CD4-positive, alpha-beta T cell treated with Interleukin-12 subunit alpha and Interleukin-12 subunit beta, for 1 hour (primary cell): ENCODE measurements around the gene ZNF25.
"Not testable (repeated sequence)": the region's sequence is repeated elsewhere in the genome, so short reads cannot be mapped to it uniquely, and the experiment has no call there.

ENCODE experiments used
- DNase-seq: peaks from one replicate; pipeline ENCODE4 v3.0.0-alpha.2; 2020

ZNF25 gene

DNA sequence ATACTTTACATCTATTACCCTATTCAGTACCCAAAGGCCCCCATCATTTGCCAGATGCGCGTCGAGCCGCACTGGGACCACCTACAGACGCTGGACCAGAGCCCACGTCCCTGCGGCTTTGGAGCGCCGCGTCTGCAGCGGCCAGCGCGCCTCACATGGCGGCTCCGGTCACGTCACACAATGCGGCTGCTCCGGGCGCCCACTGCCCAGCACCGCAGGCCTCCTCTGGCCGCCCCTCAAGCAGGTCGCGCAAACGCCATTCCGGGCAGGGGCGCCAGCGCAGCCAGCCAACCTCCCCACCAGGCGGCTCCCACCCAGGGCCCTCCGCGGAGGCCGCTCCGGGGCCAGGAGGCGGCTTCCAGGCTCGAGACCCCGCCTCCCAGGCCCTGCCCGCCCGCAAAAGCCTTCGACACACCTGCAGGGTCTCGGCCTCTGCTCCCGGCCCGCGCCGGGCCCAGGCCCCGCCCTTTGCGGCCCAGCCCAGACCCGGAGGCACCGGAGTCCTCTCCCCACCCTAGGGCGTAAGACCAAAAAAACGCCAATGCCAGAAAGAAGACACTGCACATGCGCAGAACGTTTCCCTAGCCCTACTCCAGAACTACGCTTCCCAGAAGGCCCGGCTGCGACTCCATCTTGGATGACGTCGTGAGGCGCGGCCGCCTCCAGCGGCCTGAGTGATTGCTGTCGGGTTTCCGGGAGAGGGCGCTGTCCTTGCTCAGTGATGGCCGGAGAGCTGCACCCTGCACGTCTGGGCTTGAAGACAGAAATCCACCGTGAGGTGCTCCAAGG is at the start of gene ZNF25:
Gene ZNF25, minus strand, starts transcription at position 557 of the 789 bp plus-strand sequence. CDS start 4,925 bp downstream, outside the sequence.
- peak; percentile 99 for DNase-seq

DNA sequence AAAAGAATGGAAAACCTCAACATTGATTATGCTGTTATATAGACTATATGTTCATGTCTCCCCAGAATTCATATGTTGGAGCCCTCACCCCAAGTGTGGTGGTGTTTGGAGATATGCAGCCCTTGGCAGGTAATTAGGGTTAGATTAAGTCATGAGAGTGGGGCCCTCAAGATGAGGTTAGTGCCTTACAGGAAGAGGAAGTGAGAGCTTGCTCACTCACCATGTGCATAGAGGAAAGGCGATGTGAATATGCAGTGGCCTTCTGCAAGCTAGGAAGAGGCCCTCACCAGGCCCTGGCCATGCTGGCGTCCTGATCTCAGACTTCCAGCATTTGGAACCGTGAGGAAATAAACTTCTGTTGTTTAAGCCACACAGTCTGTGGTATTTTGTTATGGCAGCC is 48.8 kb upstream of the ZNF25 start:
- no peak for DNase-seq

DNA sequence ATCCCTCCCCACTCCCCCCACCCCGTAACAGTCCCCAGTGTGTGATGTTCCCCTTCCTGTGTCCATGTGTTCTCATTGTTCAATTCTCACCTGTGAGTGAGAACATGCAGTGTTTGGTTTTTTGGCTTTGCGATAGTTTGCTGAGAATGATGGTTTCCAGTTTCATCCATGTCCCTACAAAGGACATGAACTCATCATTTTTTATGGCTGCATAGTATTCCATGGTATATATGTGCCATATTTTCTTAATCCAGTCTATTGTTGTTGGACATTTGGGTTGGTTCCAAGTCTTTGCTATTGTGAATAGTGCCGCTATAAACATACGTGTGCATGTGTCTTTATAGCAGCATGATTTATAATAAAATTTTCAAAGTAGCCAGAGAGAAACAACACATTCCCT is 42.7 kb upstream of the ZNF25 start:
- not testable (repeated sequence) for DNase-seq

DNA sequence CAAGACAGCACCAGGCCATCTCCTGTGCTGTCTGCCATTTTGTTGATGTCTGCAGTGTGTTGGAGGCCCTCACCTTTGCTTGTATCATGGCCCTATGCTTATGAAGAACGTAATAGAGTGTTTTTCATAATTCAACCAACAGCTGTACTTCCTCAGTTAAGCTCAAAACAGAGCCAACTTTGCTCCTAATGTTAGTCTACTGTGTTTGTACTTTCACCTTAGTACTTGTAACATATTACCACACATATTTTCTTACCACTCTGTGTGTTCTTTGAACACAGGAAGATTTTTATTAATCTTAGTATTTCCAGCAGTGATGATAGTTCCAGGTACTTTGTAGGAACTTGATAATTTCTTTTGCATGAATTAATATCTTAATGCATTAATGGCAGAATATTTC is 39.9 kb upstream of the ZNF25 start:
- no peak for DNase-seq

DNA sequence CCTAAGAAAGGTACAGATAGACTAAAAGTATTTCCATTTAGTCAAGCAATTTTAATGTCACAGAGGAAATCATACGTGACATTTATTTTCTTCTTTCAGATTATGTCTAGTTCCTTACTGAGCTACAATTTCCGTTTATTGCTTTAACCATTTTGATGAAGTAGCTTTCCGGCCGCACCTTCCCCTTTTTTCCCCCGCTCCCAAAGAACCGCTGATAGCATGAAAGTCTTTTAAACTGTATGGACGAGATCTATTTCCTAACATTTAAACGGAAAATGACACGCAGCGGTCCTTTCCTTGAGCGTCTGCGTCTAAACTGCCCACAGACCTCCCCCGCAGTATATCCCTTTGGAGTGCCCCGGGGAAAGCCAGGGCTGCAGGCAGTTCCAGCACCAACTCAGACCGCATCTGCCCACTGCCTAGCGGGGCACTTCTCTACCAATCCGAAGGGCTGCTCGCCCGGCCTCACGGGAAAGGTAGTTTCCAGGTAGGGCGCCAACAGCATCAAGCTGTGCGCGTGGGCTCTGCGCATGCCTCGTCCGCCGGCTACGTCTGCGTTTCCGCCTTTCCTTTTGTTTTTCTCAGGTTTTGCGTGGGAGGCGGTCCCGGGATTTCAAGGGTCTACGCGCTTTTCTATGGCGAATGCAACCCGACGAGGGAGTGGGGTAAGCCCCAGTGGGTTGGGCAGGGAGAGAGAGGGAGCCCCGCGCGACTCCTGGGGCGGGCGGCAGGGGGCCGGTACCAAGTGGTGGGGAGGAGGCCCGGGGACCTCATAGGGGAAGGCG is 33.9 kb upstream of the ZNF25 start, which contains the start of gene ZNF33A:
Gene ZNF33A, plus strand, starts transcription at position 557 of the 785 bp plus-strand sequence. CDS start 1,667 bp downstream, outside the sequence.
- DNase-seq, result peak; percentile 94

DNA sequence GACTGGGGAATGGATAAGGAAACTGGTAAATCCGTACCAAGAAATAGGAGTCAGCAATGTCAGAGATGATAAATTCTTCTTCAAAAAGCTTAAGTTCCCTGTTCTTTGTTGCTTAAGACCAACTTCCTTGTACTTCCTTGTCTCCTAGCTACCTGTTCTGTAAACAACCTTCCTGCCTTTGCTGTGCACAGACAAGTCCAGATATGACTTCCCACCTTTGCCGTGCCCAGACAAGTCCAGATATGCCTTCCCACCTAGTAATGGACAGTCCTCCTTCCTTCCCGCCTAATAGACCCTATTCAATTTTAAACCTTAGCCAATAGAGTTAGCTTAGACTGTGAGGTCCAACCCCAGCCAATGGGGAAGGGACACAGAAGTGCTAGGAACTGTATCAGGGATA is 31.5 kb upstream of the ZNF25 start:
- DNase-seq, result no peak

DNA sequence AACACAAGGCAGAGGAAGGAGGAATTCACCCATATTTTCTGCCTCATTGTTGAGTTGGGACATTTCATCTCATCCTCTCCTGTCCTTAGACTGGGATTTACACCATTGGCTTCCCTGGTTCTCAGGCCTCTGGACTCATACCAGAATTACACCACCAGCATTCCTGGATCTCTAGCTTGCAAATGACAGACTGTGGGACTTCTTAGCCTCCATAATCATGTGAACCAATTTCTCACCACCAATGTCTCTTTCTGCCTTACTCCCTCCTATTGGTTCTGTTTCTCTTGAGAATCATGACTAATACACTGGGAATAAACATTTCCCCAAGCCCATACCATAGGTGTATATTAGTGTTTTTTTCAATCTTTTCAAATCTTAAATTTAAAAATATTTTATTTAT is 31.1 kb upstream of the ZNF25 start:
- no peak for DNase-seq

DNA sequence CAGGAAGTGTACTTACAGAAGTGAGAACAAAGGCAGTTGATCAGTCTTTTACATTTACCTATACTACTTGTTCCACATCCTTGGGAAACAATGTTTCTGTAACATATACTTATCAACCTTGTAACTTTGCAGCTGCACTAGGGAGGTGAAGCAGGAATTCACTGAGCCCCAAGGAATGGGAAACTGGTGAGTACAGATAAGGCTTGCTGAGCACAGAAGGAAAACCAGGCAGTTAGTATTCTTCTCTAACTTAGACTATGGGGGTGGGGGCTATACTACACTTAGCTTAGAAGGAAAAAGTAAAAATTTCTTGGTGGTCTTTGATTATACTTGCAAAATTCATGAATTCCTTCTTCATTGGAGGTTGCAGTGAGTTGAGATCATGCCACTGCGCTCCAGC is 27.1 kb upstream of the ZNF25 start:
- no peak for DNase-seq

DNA sequence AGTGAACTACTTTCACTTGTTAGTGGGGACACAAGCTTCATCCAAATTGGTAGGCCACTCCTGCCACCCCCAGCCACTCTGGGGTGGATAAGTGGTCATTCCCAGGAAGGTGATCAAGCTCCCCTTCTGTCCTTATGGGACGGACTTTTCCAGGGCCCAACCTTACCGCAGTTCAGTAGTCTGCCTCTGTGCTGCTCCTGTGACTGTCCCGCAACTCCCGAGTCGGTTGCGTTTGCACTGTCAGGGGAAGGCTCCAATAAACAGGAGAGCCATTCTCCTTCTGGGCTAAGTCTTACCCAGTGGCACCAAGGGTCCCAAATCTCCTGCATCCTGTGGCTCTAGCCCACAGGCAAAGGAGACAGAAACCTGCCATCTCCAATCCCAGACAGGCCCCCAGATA is 26.6 kb upstream of the ZNF25 start:
- no peak for DNase-seq

DNA sequence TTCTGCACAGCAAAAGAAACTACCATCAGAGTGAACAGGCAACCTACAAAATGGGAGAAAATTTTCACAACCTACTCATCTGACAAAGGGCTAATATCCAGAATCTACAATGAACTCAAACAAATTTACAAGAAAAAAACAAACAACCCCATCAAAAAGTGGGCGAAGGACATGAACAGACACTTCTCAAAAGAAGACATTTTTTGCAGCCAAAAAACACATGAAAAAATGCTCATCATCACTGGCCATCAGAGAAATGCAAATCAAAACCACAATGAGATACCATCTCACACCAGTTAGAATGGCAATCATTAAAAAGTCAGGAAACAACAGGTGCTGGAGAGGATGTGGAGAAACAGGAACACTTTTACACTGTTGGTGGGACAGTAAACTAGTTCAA is 24.0 kb upstream of the ZNF25 start:
- DNase-seq, result not testable (repeated sequence)

DNA sequence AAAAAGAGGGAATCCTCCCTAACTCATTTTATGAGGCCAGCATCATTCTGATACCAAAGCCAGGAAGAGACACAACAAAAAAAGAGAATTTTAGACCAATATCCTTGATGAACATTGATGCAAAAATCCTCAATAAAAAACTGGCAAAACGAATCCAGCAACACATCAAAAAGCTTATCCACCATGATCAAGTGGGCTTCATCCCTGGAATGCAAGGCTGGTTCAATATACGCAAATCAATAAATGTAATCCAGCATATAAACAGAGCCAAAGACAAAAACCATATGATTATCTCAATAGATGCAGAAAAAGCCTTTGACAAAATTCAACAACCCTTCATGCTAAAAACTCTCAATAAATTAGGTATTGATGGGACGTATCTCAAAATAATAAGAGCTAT is 22.5 kb upstream of the ZNF25 start:
- DNase-seq, result not testable (repeated sequence)

DNA sequence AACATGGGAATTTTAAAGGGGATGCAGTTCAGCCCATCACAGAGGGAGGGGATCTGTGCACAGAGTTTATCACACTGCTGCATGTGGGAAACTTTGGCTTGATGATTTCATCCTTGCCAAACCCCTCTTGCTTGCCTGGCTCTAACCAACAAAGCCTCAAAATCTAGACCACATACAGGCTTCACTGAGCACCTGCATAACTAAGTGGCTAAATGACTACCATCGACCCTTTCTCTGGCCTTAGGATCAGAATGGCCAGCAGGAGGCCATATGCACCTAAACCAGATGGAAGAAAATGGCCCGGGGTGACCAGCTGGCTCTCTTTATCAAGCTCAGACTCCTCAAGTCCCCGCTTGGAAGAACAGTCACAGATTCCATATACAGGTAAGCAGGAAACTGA is 15.6 kb upstream of the ZNF25 start:
- DNase-seq, result no peak

DNA sequence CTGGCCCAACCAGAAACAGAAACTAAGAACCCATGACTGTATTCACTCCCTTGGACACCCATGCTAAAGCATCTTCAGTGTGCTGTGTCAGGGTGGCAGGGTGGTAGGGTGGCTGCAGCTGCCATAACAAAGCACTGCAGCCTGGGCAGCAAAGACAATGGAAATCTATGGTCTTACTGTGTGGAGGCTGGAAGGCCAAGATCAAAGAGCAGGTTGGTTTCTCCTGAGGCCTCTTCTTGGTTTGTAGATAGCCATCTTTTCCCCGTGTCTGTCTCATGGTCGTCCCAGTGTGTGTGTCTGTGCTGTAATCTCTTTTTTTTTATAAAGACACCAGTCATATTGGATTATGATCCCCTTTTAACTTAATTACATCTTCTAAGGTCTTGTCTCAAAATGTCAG is 15.2 kb upstream of the ZNF25 start:
- DNase-seq, result no peak

DNA sequence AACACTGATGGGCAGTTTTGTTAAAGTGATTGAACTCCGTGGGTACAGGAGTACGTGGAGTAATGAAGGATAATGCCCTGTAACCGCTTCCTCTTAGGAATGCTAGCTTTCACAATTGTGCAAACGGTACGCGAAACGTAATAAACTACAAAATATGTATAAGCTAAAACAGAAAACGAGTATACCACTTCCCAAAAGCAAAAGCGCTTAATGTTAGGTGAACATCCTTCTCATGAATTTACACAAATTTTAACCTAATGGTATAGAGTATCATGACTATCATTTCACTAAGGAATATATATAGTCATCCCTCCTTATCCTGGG is 395 bp upstream of the ZNF25 start:
- no peak for DNase-seq

DNA sequence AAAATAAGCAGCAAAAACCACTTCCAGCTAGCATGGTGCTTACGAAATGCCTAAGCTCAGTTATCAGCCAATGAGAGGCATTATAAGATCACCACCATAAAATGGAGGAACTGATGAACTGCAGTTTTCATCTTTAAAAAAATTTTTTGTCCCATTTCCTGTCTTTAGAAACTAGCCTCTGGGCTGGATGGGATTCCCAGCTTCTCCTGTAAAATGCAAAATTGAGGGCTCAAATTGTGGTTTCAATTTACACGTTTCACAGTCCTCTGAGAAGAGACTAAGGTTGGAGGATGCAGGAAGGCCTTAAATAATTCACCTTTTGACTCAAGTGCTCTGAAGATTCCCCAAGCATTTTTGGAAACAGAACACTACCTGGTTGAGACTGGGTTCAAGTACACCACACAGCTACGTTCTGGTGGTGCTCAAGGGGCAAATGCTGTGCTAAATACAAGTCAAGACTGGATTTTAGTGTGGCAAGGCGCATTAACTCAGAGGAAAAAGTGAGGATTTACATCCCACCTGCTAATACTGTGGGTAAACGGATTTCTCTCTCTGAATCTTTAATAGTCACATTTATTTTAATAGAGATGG is 951 bp downstream of the ZNF25 start:
- peak; percentile 29 for DNase-seq

DNA sequence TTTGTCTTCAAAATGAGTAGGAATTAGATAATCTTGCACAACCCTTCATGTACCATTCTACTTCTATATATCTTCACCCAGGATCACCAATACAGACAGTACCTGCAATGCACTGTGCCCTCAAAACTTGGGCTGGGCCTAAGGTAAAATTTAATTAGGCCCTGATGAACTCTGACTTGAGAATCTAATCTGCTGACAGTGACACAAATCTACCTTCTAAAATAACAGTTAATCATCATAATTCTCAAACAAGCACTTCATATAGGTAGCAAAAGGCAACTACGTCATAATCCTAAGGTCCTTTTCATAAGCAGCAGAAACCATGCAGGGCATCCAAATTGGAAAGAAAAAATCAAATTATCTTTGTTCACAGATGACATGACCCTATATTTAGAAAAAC is 4.1 kb downstream of the ZNF25 start:
- no peak for DNase-seq

DNA sequence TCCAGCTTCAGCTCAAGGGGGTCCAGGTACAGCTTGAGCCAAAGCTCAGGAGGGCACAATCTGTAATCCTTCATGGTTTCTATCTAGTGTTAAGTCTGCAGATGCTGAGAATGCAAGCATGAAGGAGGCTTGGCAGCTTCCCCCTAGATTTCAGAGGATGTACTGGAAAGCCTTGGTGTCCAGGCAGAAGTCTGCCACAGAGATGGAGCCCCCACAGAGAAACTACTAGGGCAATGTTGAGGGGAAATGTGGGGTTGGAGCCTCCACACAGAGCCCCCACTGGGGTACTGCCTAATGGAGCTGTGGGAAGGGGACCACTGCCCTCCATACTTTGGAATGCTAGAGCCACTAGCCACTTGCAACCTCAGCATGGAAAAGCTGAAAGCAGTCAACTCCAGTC is 11.4 kb downstream of the ZNF25 start:
- no peak for DNase-seq

DNA sequence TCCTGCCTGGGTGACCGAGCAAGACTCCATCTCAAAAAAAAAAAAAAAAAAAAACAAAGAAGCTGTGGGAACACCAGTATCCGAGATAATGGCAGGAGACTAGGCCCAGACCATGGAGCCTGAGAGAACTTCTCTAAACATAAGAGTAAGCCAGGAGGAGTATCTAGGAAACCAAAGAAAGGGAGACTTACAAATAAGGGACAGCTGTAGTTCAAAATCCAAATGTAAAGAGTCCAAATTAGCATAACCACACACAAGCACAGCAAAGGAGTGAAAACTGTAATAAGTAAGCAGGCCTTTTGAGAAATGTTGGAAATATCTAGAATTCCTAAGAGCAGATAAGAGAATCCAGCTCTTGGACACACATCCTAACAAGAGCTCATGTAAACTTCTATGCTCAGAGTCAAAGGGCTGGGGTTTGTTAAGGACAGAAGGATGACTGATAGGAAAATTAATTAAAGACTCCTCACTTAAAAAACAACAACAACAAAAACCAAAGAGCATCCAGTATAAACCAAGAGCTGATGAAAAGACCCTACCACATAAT is 15.8 kb downstream of the ZNF25 start:
- DNase-seq, result no peak

DNA sequence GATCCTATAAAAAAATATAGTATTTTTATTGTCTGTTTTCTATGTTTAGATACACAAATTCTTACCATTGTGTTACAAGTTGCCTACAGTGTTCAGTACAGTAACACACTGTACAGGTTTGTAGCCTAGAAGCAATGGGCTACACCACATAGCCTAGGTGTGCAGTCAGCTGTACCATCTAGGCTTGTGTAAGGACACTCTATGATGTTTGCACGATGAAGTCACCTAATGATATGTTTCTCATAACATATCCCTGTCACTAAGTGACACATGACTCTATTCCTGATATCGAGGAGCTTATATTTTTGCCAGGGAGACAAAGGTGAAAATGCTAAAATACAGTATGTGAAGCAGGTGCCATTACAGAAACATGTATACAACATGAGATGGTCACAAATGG is 18.6 kb downstream of the ZNF25 start:
- no peak for DNase-seq

DNA sequence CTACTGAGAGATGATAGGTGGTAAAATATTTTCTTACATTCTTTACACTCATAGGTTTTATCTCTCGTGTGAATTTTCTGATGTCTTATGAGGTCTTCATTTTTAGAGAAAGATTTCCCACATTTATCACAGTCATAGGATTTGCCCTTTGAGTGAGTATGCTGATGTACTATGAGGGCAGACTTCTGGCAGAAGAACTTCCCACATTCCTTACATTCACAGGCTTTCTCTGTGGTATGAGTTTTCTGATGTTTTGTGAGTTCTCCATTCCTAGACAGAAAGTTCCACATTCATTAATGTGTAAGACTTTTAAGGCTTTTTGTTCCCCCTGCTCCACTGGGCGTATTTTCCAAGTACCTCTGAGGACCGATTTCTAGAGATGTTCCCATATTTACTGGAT is 23.5 kb downstream of the ZNF25 start:
- DNase-seq, result no peak

DNA sequence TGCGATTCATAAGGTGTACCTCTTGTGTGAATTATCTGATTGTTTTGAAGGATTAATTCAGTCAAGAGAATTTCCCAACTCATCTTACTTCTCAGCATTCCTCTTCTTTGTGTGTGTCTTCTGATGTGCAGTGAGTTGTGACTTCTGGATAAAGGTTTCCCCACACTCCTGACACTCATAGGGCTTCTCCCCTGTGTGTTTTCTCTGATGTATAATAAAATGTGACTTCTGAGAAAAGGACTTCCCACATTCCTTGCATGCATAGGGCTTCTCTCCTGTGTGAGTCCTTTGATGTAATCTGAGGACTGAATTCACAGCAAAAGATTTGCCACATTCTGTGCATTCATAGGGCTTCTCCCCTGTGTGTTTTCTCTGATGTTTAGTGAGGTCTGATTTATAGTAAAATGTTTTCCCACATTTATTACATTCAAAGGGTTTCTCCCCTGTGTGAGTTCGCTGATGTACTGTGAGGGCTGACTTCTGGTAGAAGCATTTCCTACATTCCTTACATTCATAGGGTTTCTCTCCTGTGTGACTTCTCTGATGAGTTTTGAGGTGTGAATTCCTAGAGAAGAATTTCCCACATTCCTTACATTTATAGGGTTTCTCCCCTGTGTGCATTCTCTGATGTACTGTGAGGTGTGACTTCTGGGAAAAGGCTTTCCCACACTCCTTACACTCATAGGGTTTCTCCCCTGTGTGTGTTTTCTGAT is 24.2 kb downstream of the ZNF25 start:
- no peak for DNase-seq

DNA sequence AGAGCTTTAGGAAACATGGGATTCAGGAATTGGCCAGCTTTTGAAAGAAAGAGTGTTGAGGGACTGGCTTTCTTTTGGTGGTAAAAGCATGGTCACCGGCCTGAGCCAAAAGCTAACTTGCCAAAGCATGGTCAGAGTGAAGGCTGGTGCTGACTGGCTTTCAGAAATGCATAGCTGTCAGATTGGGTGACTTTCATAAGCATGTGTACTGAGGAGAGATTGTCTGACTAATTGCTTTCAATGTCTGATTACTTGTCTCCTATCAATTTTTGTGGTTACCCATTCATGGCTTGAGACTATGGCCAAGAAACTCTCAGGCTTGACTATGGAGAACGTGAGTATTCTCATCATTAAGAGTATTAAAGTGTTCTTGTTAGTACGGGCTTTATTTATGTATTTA is 28.2 kb downstream of the ZNF25 start:
- no peak for DNase-seq

DNA sequence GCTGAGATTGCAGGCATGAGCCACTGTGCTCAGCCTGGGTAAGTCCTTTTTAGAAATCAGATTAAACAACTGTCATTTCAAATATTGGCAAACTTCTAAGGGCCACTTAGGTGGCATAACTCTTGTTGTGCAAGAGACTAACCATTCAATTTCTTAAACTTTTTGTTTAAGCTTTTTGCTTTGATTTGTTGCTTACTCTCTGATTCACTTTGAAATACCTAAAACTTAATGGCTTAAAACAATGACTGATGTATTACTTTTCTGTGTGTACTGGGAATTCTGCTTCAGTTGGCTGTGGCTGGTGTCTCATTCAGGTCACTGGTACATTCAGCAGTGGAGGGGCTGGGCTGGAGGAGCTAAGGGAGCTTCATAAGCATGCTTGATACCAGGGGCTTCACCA is 28.9 kb downstream of the ZNF25 start:
- no peak for DNase-seq
